NCI-H2196 (cell line): ENCODE measurements around the gene FFAR4.
A peak's percentile ranks its signal among the peaks of the same experiment; 100 is the strongest.
"Not testable (repeated sequence)": the region's sequence is repeated elsewhere in the genome, so short reads cannot be mapped to it uniquely, and the experiment has no call there.

Experiments used
- DNase-seq: peaks from one replicate; lab custom pipeline; 2025; ENCODE audit not compliant: unreplicated experiment; lab: John Stamatoyannopoulos, UW

FFAR4 gene

DNA sequence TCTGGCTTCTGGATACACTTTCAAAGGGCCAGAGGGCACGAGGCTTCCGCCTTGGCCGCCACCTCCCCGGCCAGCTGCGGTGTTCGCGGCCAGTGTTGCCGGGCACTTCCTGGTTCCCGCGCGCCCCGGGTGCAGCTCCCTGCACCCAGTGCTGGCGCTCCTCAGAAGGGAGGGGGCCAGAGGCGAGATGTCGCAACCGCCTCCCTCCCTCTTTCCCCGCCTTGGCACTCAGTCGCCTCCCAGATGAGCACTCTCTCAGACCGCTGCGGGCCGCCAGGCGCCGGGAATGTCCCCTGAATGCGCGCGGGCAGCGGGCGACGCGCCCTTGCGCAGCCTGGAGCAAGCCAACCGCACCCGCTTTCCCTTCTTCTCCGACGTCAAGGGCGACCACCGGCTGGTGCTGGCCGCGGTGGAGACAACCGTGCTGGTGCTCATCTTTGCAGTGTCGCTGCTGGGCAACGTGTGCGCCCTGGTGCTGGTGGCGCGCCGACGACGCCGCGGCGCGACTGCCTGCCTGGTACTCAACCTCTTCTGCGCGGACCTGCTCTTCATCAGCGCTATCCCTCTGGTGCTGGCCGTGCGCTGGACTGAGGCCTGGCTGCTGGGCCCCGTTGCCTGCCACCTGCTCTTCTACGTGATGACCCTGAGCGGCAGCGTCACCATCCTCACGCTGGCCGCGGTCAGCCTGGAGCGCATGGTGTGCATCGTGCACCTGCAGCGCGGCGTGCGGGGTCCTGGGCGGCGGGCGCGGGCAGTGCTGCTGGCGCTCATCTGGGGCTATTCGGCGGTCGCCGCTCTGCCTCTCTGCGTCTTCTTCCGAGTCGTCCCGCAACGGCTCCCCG is at the start of gene FFAR4:
Gene FFAR4 (plus strand): TSS at position 231 of the 842 bp plus-strand sequence. CDS start 56 bp downstream, at position 287.
- DNase-seq = peak; percentile 42

DNA sequence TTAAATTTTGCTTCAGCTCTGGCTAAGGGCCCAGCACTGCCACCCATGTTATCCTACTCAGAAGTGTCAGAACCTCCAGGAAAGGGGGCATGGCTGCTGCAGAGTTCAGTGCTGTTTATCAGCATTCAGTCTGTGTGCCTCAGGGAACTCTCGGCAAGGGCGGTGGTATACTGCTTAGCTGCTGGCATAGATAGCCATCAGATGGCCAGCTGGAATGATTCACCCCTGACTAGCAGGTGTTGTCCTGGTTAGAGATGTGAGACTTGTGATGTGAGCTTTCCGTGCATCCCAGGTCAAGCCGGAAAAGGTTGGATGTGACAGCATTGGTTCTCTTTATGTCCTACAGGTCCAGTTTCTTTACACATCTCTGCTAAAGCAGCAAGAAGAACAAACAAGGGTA is 47.9 kb upstream of the FFAR4 start:
- no peak for DNase-seq

DNA sequence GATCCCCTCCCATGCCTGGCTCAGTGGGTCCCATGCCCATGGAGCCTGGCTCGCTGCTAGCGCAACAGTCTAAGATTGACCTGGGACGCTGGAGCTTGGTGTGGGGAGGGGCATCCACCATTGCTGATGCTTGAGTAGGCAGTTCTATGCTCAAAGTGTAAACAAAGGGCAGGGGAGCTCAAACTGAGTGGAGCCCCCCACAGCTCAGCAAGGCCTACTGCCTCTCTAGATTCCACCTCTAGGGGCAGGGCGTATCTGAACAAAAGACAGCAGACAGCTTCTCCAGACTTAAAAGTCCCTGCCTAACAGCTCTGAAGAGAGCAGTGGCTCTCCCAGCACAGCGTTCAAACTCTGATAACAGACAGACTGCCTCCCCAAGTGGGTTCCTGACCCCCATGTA is 31.2 kb upstream of the FFAR4 start:
- no peak for DNase-seq

DNA sequence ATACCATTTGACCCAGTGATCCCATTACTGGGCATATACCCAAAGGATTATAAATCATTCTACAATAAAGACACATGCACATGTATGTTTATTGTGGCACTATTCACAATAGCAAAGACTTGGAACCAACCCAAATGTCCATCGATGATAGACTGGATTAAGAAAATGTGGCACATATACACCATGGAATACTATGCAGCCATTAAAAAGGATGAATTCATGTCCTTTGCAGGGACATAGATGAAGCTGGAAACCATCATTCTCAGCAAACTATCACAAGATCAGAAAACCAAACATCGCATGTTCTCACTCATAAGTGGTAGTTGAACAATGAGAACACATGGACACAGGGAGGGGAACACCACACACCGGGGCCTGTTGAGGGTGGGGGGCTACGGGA is 25.6 kb upstream of the FFAR4 start:
- not testable (repeated sequence) for DNase-seq

DNA sequence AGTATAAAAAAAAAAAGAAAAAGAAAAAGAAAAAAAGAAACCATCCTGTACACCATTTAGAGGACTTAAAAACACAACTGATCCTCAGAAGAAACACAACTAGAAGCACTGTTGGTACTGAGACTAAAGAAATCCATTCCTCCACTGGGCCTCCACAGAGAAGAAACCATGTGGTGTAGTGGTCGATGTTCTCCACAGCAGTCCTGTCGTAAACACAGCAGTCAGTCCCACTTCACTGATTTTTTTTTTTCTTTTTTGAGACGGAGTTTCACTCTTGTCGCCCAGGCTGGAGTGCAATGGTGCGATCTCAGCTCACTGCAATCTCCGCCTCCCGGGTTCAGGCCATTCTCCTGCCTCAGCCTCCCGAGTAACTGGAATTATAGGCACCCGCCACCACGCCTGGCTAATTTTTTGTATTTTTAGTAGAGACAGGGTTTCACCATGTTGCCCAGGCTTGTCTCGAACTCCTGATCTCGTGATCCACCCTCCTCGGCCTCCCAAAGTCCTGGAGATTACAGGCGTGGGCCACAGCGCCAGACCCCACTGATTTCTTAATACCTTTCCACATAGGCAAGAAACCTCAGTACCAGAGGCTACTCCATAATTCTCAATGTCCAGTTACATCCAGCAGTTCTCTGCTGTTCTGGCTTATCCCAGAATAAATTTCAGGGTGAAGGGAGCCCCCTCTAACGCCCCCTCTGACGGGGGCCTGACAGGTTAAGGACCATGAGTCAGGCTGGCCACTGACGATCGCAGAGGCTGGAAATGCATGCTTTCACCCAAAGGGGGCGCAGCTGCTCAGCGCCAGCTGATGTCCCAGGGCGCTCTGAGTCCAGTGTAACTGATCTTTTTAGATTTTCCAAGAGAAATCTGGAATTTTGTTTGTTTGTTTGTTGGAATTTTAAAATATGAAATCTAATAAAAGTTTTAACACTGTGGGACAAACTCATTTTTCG is 24.8 kb upstream of the FFAR4 start:
- peak; percentile 23 for DNase-seq

DNA sequence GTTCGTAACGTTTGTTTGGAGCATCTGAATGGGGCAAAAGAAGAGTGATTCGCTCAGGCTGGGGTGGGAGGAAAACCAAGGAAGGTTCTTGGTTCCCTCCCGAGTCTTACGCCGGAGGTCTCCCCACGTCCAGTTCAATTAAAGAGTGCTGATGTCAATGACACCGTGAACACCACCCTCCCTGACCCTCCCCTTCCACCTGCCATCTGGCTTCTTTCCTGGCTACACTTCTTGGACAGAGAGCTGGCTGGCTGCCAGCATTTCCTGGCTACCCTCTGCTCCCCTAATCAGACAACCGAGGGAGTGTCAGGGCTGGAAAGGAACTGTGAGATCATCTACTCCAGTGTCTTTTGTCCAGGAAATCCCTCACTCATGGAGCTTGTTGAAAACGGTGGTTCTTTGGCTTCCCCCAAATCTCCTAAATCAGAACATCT is 24.1 kb upstream of the FFAR4 start:
- DNase-seq = peak; percentile 26

DNA sequence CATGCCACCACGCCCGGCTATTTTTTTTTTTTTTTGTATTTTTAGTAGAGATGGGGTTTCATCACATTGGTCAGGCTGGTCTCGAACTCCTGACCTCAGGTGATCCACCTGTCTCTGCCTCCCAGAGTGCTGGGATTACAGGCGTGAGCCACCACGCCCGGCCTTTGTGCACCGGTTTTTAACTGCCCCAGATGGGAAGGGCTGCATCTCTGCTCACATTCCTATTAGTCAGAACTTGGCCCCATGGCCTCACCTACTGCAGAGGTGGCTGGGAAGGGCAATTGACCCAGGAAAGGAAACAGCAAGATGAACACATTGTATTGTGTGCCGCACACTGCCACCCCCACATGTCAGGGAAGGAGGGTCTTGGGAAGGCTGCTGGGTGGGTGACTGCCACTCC is 19.5 kb upstream of the FFAR4 start:
- not testable (repeated sequence) for DNase-seq

DNA sequence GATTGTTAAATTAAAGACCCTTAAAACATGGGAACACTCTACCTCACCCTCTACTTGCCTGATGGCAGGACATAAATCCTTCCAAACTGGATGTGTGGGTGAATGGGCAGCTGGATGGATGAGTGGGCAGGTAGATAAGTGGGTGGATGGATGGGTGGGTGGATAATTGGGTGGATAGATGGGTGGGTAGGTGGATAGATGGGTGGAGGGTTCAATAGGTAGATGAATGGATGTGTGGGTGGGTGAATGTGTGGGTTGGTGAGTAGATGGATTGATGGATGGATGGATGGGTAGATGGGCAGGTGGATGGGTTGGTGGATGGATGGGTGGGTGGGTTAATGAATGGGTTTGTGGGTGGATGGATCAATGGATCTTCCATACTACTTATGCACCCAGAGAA is 18.9 kb upstream of the FFAR4 start:
- DNase-seq = no peak

DNA sequence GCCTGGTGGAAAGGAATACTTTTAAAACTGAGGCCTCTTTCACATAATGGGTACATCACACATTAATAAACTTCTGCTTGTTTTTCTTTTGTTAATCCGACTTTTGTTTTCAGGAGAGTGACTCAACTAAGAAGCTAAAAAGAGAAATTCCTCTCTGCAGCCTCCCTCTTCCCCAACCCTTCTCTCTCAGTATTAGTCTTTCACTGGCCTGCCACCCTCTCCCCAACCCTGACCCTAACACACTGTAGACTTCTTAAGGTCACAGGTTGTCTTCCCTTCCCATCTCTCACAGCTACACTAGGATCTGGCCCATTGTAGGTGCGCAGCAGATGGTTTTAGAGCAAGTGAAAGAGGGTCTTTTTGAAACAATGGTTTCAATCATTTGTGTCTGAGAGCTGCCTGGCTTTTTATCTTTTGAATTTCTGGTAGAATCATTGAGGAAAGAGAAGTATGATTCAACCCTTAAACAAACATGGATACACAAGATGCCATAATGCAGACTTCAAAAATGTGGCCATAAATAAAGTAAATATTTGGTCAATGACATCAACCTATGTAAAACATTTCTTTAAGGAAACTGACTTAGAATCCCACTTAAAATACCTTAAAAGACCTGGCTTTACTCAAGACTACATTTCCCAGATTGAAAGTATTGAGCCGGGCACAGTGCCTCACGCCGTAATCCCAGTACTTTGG is 17.9 kb upstream of the FFAR4 start:
- DNase-seq = no peak

DNA sequence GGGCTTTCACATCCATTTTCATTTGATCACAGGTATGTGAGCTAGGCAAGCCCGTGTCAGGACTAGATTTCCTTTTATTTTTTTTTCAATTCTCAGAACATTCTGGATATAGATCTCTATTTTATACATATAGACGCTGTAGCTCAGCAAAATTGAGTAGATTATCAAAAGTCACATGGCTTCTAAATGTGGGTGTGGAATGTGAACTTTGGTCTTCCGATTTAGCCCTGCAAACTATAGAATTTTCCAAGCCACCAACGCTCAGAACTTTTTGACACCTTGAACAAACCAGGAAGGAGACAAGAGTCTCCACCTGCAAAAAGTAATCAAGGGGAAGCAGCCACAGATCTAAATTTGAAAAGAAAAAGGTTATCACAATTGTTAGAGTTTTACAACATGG is 15.9 kb upstream of the FFAR4 start:
- DNase-seq = no peak

DNA sequence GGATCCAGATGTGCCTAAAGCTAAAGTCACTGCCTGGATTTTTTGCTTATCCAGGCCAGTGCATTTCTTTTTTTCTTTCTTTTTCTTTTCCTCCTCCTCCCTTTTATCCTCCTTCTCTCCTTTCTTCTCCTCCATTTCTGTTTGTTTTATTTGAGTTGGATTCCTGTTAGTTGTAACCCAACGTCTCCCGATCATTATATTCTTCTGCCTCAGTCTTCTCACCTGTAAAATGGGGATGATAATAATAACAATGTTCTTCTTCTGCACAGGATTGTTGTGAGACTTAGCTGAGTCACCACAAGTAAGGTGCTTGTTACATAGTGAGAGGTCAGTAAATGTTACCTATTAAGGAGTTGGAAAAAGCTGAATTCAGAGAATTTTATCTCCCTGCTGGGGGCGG is 13.7 kb upstream of the FFAR4 start:
- DNase-seq = no peak

DNA sequence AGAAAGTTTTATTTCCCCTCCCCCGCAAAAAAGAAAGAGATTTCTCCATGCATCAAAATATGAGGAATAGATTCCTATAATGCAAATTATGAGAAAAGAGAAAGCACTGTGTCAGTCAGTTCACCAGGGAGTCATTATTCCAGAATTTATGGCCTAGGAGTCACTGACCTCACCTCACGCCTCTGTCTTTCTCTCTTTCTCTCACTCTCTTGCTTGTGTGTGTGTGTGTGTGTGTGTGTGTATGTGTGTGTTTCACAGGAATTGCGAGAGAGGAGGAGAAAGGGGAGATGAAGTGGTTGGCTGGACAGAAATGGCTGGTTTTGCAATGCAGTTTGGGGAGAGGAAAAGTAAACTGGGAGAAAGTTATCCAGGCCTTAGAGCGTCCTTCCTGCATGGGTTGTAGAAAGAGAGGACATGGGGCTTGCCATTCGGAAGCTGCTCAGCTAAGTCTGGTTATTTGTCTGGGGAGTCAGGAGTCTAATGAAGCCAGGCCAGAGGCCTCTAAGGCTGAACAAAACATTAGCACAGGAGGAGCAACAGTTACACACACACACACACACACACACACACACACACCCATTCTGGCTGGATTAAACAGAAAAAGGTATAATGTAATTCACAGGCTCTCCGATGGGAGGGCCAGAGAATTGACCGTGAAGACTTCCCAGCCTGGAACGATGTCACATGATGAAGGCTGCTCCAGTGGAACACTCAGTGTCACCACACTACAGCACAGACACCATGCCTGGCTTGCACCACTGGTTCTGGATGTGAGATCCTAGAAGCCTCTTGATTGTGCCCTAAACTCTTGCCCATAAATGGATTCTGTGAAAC is 12.8 kb upstream of the FFAR4 start:
- DNase-seq = no peak

DNA sequence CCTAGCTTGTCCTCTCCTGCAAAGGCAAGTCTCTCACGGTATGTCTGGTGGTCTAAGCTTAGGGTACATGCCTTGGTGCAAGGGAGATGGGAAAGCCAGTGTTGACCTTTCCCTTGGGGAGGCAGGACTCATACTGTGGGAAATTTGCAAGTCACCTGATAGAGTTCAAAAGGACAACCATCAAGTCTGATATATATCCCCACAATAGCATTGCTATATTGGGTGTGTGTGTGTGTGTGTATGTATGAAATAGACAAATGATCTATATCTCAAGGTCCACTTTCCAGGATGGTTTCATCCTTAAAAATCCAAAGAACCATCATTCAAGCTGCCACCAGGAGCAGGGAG is 12.2 kb upstream of the FFAR4 start:
- DNase-seq = no peak

DNA sequence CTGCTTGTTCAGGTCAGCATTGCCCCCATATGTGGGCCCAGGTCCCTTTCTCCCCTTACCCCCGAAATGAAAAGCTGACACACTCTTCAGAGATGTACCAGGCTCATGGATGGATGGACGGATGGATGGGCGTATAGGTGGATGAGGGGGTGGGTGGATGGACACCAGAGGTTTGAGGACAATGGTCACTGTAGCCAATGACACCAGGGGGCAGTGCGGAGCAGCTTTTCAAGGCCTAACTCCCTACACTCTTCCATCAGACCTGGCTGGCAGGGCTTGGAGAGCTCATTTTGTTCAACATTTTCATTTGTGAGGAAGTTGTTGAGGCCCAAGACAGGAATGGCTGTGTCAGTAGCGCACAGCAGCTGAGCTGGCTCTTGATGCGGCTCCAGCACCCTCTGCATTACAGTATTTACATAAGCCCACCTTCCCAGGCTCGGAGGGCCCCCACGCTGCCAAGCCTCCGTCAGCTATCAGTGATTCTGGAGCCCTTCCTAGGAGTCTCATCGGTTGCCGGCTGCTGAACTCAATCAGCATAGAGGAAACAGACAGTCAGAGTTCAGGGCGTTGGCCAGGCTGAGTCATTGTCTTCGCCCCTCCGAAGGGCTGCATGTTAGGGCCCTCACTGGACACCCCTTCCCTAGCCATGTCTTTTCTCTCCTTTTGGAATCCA is 11.6 kb upstream of the FFAR4 start:
- DNase-seq = peak; percentile 47

DNA sequence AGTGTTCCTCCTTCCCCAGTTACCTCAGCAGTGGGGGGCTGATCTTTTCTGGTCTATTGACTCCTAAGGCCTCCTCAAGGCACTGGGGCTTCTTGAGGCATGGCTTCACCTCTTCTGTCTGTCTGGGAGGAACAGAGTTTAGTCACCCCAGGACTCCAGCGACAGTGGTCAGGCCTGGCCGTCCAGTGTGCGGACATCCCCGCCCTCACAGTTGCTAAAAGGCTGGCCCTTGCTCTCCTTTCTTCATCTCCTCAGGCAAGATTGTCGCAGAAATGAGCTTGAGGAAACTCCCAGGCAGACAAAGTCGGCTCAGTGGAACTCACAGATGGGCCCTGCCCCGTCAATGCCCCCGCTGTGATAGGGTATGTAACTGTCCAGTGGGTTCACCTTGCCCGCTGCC is 7.0 kb upstream of the FFAR4 start:
- DNase-seq = no peak

DNA sequence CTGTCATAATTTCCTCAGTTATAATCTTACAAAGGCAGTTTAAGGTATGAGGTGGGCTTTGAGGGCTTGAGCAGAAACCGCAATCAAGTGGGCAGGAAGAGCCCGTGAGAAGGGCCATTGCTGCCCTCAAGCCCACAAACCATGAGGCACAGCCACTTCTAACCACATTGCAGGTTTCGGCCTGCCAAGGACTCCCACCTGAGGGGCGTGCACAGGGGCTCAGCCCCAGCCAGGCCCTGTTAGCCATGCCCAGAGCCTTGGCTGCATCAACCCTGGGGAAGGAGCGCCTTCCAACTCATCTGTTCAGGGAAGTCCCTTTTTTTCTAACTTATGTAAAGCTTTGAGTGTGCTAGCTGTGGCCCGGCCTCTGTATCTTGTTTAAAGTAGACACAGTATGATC is 5.9 kb upstream of the FFAR4 start:
- no peak for DNase-seq

DNA sequence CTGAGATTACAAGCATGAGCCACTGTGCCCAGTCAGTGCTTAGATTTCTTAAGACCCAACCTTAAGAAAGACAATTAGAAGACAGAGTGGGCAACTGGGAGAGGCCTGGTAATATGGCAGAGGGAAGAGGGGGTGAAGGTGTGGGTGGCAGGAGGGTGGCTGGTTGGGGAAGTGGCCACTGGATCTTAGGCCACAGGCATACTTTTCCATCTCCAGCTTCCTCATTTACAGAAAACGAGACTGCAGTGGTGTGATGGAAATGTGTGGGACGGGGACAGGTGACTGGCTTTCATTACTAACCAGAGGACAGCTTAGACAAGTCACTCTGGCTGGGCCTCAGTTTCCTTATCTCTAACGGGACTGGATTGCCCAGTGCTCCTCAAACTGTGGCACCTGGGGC is 1.0 kb upstream of the FFAR4 start:
- no peak for DNase-seq

DNA sequence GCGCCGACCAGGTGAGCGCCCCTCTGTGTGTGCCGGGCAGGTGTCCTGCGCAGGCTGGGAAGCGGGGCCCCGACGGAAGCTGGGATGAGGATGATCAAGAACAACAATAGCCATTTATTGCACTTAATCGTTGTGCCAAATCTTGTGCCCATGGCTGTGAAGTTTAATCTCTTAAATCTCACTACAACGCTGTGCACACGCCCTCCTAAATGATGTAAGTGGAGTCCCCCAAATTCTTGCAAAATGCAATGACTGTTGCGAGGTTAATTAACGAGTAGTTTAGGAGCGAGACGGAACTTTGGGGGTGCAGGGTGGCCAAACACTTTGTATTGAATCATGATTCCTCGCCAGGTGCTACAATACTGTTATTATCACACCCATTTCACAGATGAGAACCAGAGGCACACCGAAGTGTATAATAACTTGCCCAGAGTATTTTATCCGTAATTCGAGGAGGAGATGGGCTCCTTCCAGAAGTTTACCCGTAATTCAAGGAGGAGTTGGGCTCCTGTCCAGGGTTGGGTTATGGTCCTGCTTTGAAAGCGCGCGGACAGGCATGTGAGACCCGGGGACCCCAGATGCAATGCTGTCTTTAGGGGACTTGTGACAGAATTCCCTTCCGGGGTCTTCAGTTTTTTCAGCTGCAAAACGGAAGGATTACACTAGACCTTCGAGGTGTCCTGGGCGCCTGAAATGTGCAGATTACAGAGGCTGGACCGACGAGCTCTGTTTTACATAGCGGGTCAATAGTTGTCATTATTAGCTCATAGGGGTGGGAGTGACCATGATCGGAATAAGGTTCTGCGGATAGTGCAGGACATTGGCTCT is 1.0 kb downstream of the FFAR4 start:
- DNase-seq = no peak

DNA sequence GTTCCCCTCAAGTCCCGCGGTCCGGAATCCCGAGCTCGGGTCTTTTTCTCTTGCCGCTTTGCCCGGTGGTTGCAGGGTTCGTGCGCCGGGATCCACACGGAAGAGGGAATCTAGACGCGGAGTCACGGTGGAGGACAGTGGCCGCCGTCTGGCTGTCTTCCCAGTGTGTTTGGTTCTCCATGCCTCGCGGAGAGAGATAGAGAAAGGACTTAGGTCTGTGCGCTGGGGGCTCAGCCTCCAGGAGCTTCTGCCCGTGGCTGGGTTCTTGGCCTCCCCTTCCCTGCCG is 1.6 kb downstream of the FFAR4 start:
- DNase-seq = no peak
